Measurements from ENCODE around the gene GOLGA6L7.

GRCh38 chr15:28894631-28895030, 46.2 kb upstream of the GOLGA6L7 start:
- TF ChIP-seq BHLHE40 (IDR thresholded peaks at IDR 0.05; ENCODE audit: low read depth, low read length) = no peak
- no peak for TF ChIP-seq RFX5 (IDR thresholded peaks at IDR 0.05; ENCODE audit: low read depth, low read length)
- no peak for TF ChIP-seq CTCF (conservative IDR thresholded peaks at IDR 0.05; ENCODE audit: low read depth, low read length)
- no peak for TF ChIP-seq POLR2A (IDR thresholded peaks at IDR 0.05; ENCODE audit: low read depth, low read length)
- TF ChIP-seq RCOR1 (IDR thresholded peaks at IDR 0.05; ENCODE audit: insufficient replicate concordance, low read length) = no peak
- no peak for TF ChIP-seq CEBPB (IDR thresholded peaks at IDR 0.05; ENCODE audit: low read depth, low read length)
- TF ChIP-seq RAD21 (IDR thresholded peaks at IDR 0.05; ENCODE audit: low read length) = no peak
- TF ChIP-seq FOS (IDR thresholded peaks at IDR 0.05; ENCODE audit: low read depth, low read length) = no peak
- TF ChIP-seq MAFK (IDR thresholded peaks at IDR 0.05; ENCODE audit: low read depth, low read length) = no peak
- no peak for TF ChIP-seq MXI1 (IDR thresholded peaks at IDR 0.05; ENCODE audit: borderline replicate concordance, low read depth, low read length)
- no peak for TF ChIP-seq NFE2L2 (IDR thresholded peaks at IDR 0.05; ENCODE audit: low read depth, low read length)
- TF ChIP-seq, protein P1, sequence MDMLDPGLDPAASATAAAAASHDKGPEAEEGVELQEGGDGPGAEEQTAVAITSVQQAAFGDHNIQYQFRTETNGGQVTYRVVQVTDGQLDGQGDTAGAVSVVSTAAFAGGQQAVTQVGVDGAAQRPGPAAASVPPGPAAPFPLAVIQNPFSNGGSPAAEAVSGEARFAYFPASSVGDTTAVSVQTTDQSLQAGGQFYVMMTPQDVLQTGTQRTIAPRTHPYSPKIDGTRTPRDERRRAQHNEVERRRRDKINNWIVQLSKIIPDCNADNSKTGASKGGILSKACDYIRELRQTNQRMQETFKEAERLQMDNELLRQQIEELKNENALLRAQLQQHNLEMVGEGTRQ (IDR thresholded peaks at IDR 0.05; ENCODE audit: low read depth, low read length) = no peak
- TF ChIP-seq CHD1 (IDR thresholded peaks at IDR 0.05; ENCODE audit: low read depth, low read length) = no peak

Measured in IMR-90 (cell line).